Liver (tissue), 3 donors: ENCODE results near the gene FAAH.

Experiments
- CTCF ChIP-seq: fragments of 150-350 bp; IDR thresholded peaks from 2 replicates; pipeline ENCODE4 v1.5.1; 2017; ENCODE audit warnings: improper control_type of control experiment, low read depth, low read length; ENCODE audit not compliant: missing input control
- GABPA ChIP-seq, 2 donors: IDR thresholded peaks in 1 of 2; conservative IDR thresholded peaks in 1 of 2; 2 replicates each; pipeline ENCODE4 v1.6.1; 2016; ENCODE audit warnings: antibody characterized with exemption in 2 of 2, mild to moderate bottlenecking in 1 of 2, moderate library complexity in 1 of 2
- HNF4A ChIP-seq, 2 donors: conservative IDR thresholded peaks; 2 replicates each; pipeline ENCODE4 v1.6.1; 2016; ENCODE audit warnings: antibody characterized with exemption in 2 of 2, mild to moderate bottlenecking in 2 of 2
- RAD21 ChIP-seq, 2 donors: IDR thresholded peaks; 2 replicates each; pipeline ENCODE4 v1.6.1; 2016; ENCODE audit warnings: antibody characterized with exemption in 2 of 2, mild to moderate bottlenecking in 2 of 2
- REST ChIP-seq: IDR thresholded peaks from 2 replicates; pipeline ENCODE4 v1.6.1; 2016; ENCODE audit warnings: antibody characterized with exemption, mild to moderate bottlenecking
- RXRA ChIP-seq, 2 donors: IDR thresholded peaks; 2 replicates each; pipeline ENCODE4 v1.6.1; 2017 to 2018; ENCODE audit warnings: antibody characterized with exemption in 2 of 2, mild to moderate bottlenecking in 1 of 2
- SP1 ChIP-seq: IDR thresholded peaks from 2 replicates; pipeline ENCODE4 v1.6.1; 2018; ENCODE audit warnings: antibody characterized with exemption, mild to moderate bottlenecking
- TAF1 ChIP-seq: conservative IDR thresholded peaks from 2 replicates; pipeline ENCODE4 v1.6.1; 2016; ENCODE audit warnings: antibody characterized with exemption, mild to moderate bottlenecking
- YY1 ChIP-seq: IDR thresholded peaks from 2 replicates; pipeline ENCODE4 v1.6.1; 2016; ENCODE audit warnings: antibody characterized with exemption, mild to moderate bottlenecking
- ZBTB33 ChIP-seq: IDR thresholded peaks from 2 replicates; pipeline ENCODE4 v1.6.1; 2016; ENCODE audit warnings: antibody characterized with exemption
- donor health status: healthy.
- donor health status: healthy.

GRCh38 chr1:46362158-46362557 lies 32.0 kb upstream of the FAAH start:
- TF ChIP-seq CTCF (no peak), SP1 (no peak), ZBTB33 (no peak), YY1 (no peak), GABPA (IDR thresholded peaks at IDR 0.05 in 1 of 2, conservative IDR thresholded peaks at IDR 0.05 in 1 of 2) (no peak), TAF1 (no peak), RAD21 (IDR thresholded peaks at IDR 0.05) (no peak), HNF4A (conservative IDR thresholded peaks at IDR 0.05) (no peak), RXRA (IDR thresholded peaks at IDR 0.05) (no peak), REST (no peak)
